ENCODE data around the gene EFCAB8.

The EFCAB8 gene

GRCh38 chr20:32887492-32887891 lies 28.8 kb downstream of the EFCAB8 start:
- no peak overlapping the region for H3K18ac ChIP-seq (ENCODE audit: low read depth in 1 of 2, low read length in 2 of 2)
- no peak overlapping the region for H2BK120ac ChIP-seq (ENCODE audit: low read depth, low read length)
- H3K36me3 ChIP-seq (ENCODE audit: control insufficient read depth in 1 of 2, insufficient read depth in 2 of 2, low read depth in 1 of 2, low read length in 2 of 2), result no peaks in the 10 kb centered on the region
- no peak overlapping the region for H3K4me2 ChIP-seq (ENCODE audit: low read length, poor library complexity, severe bottlenecking)
- no peak overlapping the region for H3K4me3 ChIP-seq (ENCODE audit: insufficient read depth in 1 of 2, low read depth in 1 of 2, low read length in 2 of 2)
- H3K23ac ChIP-seq (ENCODE audit: low read length in 2 of 2), result no peak overlapping the region
- H3K4me1 ChIP-seq (ENCODE audit: control insufficient read depth, insufficient read depth, low read depth, low read length), result no peaks in the 10 kb centered on the region
- no peaks in the 10 kb centered on the region for H3K79me1 ChIP-seq (replicated peaks; ENCODE audit: low read length, poor library complexity, severe bottlenecking)
- no peak for DNase-seq
- H2BK15ac ChIP-seq (ENCODE audit: low read depth, poor library complexity, severe bottlenecking), result no peak overlapping the region
- H2BK5ac ChIP-seq (ENCODE audit: low read depth, low read length, poor library complexity, severe bottlenecking), result no peak overlapping the region
- no peak overlapping the region for H3K4ac ChIP-seq (ENCODE audit: low read depth in 1 of 2, low read length in 2 of 2)
- no peak overlapping the region for H4K8ac ChIP-seq (ENCODE audit: low read length)
- H3K14ac ChIP-seq (ENCODE audit: low read length in 2 of 2), result no peak overlapping the region
- no peak overlapping the region for H4K91ac ChIP-seq (ENCODE audit: low read length)
- H3K27ac ChIP-seq (ENCODE audit: low read length, poor library complexity, severe bottlenecking), result no peak overlapping the region
- H3K9ac ChIP-seq (ENCODE audit: low read length), result no peak overlapping the region
- no peak overlapping the region for H2AK5ac ChIP-seq (ENCODE audit: low read length, severe bottlenecking)
- WGBS, result 83% methylated on average over 11 of the region's 11 CpGs
- H2BK12ac ChIP-seq (ENCODE audit: low read length in 2 of 2), result no peak overlapping the region
- peaks cover 0 to 3% of the 10 kb centered on the region in 2 experiments for H3K27me3 ChIP-seq (ENCODE audit: control insufficient read depth in 1 of 2, insufficient read depth in 1 of 2, low read length in 2 of 2)
- no peaks in the 10 kb centered on the region for H3K9me3 ChIP-seq (ENCODE audit: control insufficient read depth, low read length)
- H2AFZ ChIP-seq (ENCODE audit: low read depth, low read length), result no peak overlapping the region

DNA sequence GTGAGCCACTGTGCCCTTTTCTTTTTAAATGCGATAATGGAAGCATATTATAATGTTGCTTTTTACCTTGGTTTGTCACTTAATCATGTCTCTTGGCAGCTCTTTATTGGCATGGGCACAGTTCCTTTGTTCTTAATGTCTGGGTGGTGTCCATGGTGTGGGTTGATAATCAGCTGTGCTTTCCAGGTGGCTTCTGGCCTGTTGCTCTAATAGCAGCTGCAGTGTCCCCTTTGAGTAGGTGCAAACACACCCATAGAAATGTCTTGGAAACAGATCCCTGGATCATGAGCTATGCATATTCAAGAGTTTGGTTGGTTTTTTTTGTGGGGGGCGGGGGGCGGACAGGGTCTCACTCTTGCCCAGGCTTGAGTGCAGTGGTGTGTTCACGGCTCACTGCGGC lies 29.9 kb downstream of the EFCAB8 start:
- WGBS, result 97% methylated on average over 5 of the region's 5 CpGs
- DNase-seq, result no peak

DNA sequence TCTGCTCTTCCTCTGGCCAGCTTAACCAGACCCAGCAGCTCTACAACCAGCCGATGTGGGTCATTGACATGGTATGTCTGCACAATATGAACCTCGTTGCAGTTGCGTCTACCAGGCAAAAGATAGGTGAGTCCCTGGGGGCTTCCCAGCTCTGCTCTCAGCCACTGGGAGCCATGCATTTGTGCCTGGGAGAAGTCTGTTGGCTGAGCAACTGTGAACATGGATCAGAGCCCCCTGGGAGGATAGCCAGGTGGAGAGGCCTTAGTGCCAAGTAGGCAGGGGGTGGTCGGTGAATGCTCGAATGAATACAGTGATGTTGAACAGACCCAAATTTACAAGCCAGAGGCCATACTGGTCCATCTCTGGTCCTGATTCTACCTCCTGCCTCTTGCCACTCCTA lies 30.6 kb downstream of the EFCAB8 start:
- H3K4ac ChIP-seq (ENCODE audit: low read depth in 1 of 2, low read length in 2 of 2), result no peak overlapping the region
- H3K23ac ChIP-seq (ENCODE audit: low read length in 2 of 2), result no peak overlapping the region
- WGBS, result 93% methylated on average over 5 of the region's 5 CpGs
- no peak overlapping the region for H3K27ac ChIP-seq (ENCODE audit: low read length, poor library complexity, severe bottlenecking)
- H3K9me3 ChIP-seq (ENCODE audit: control insufficient read depth, low read length), result no peaks in the 10 kb centered on the region
- no peak for DNase-seq
- no peaks in the 10 kb centered on the region for H3K36me3 ChIP-seq (ENCODE audit: control insufficient read depth in 1 of 2, insufficient read depth in 2 of 2, low read depth in 1 of 2, low read length in 2 of 2)
- H3K79me1 ChIP-seq (replicated peaks; ENCODE audit: low read length, poor library complexity, severe bottlenecking), result no peaks in the 10 kb centered on the region
- no peak overlapping the region for H4K91ac ChIP-seq (ENCODE audit: low read length)
- no peak overlapping the region for H3K18ac ChIP-seq (ENCODE audit: low read depth in 1 of 2, low read length in 2 of 2)
- no peak overlapping the region for H2BK120ac ChIP-seq (ENCODE audit: low read depth, low read length)
- H2AFZ ChIP-seq (ENCODE audit: low read depth, low read length), result no peak overlapping the region
- H3K14ac ChIP-seq (ENCODE audit: low read length in 2 of 2), result no peak overlapping the region
- H2BK12ac ChIP-seq (ENCODE audit: low read length in 2 of 2), result no peak overlapping the region
- no peak overlapping the region for H4K8ac ChIP-seq (ENCODE audit: low read length)
- no peak overlapping the region for H2BK5ac ChIP-seq (ENCODE audit: low read depth, low read length, poor library complexity, severe bottlenecking)
- H3K4me1 ChIP-seq (ENCODE audit: control insufficient read depth, insufficient read depth, low read depth, low read length), result peaks cover 11% of the 10 kb centered on the region
- H3K9ac ChIP-seq (ENCODE audit: low read length), result no peak overlapping the region
- H2AK5ac ChIP-seq (ENCODE audit: low read length, severe bottlenecking), result no peak overlapping the region
- no peak overlapping the region for H3K4me3 ChIP-seq (ENCODE audit: insufficient read depth in 1 of 2, low read depth in 1 of 2, low read length in 2 of 2)
- peaks cover 0 to 3% of the 10 kb centered on the region in 2 experiments for H3K27me3 ChIP-seq (ENCODE audit: control insufficient read depth in 1 of 2, insufficient read depth in 1 of 2, low read length in 2 of 2)
- no peak overlapping the region for H2BK15ac ChIP-seq (ENCODE audit: low read depth, poor library complexity, severe bottlenecking)
- H3K4me2 ChIP-seq (ENCODE audit: low read length, poor library complexity, severe bottlenecking), result no peak overlapping the region

More for the DNA sequence above, 29.9 kb downstream of the EFCAB8 start:
- Histone ChIP-seq H3K4me1 (ENCODE audit: control insufficient read depth, insufficient read depth, low read depth, low read length) (peaks cover 5% of the 10 kb centered on the region), H3K9ac (ENCODE audit: low read length) (no peak overlapping the region), H3K9me3 (ENCODE audit: control insufficient read depth, low read length) (no peaks in the 10 kb centered on the region), H3K18ac (ENCODE audit: low read depth in 1 of 2, low read length in 2 of 2) (no peak overlapping the region), H3K79me1 (replicated peaks; ENCODE audit: low read length, poor library complexity, severe bottlenecking) (no peaks in the 10 kb centered on the region), H4K8ac (ENCODE audit: low read length) (no peak overlapping the region), H3K4me2 (ENCODE audit: low read length, poor library complexity, severe bottlenecking) (no peak overlapping the region), H2AK5ac (ENCODE audit: low read length, severe bottlenecking) (no peak overlapping the region), H4K91ac (ENCODE audit: low read length) (no peak overlapping the region), H2BK120ac (ENCODE audit: low read depth, low read length) (no peak overlapping the region), H3K23ac (ENCODE audit: low read length in 2 of 2) (no peak overlapping the region), H2BK12ac (ENCODE audit: low read length in 2 of 2) (no peak overlapping the region), H2BK15ac (ENCODE audit: low read depth, poor library complexity, severe bottlenecking) (no peak overlapping the region), H3K14ac (ENCODE audit: low read length in 2 of 2) (no peak overlapping the region), H2AFZ (ENCODE audit: low read depth, low read length) (no peak overlapping the region), H2BK5ac (ENCODE audit: low read depth, low read length, poor library complexity, severe bottlenecking) (no peak overlapping the region), H3K4me3 (ENCODE audit: insufficient read depth in 1 of 2, low read depth in 1 of 2, low read length in 2 of 2) (no peak overlapping the region), H3K27ac (ENCODE audit: low read length, poor library complexity, severe bottlenecking) (no peak overlapping the region), H3K4ac (ENCODE audit: low read depth in 1 of 2, low read length in 2 of 2) (no peak overlapping the region), H3K27me3 (ENCODE audit: control insufficient read depth in 1 of 2, insufficient read depth in 1 of 2, low read length in 2 of 2) (peaks cover 0 to 3% of the 10 kb centered on the region in 2 experiments), H3K36me3 (ENCODE audit: control insufficient read depth in 1 of 2, insufficient read depth in 2 of 2, low read depth in 1 of 2, low read length in 2 of 2) (no peaks in the 10 kb centered on the region)

GRCh38 chr20:32891491-32891890 lies 32.8 kb downstream of the EFCAB8 start:
- peaks cover 0 to 9% of the 10 kb centered on the region in 2 experiments for H3K27me3 ChIP-seq (ENCODE audit: control insufficient read depth in 1 of 2, insufficient read depth in 1 of 2, low read length in 2 of 2)
- H3K9me3 ChIP-seq (ENCODE audit: control insufficient read depth, low read length), result no peaks in the 10 kb centered on the region
- H3K9ac ChIP-seq (ENCODE audit: low read length), result no peak overlapping the region
- WGBS, result 81% methylated on average over 8 of the region's 8 CpGs
- H2BK15ac ChIP-seq (ENCODE audit: low read depth, poor library complexity, severe bottlenecking), result no peak overlapping the region
- no peak overlapping the region for H2AFZ ChIP-seq (ENCODE audit: low read depth, low read length)
- no peak overlapping the region for H3K27ac ChIP-seq (ENCODE audit: low read length, poor library complexity, severe bottlenecking)
- H3K4me1 ChIP-seq (ENCODE audit: control insufficient read depth, insufficient read depth, low read depth, low read length), result peaks cover 11% of the 10 kb centered on the region
- no peak for DNase-seq
- H2BK5ac ChIP-seq (ENCODE audit: low read depth, low read length, poor library complexity, severe bottlenecking), result no peak overlapping the region
- no peak overlapping the region for H3K23ac ChIP-seq (ENCODE audit: low read length in 2 of 2)
- H3K36me3 ChIP-seq (ENCODE audit: control insufficient read depth in 1 of 2, insufficient read depth in 2 of 2, low read depth in 1 of 2, low read length in 2 of 2), result no peaks in the 10 kb centered on the region
- H3K14ac ChIP-seq (ENCODE audit: low read length in 2 of 2), result no peak overlapping the region
- no peak overlapping the region for H4K91ac ChIP-seq (ENCODE audit: low read length)
- no peaks in the 10 kb centered on the region for H3K79me1 ChIP-seq (replicated peaks; ENCODE audit: low read length, poor library complexity, severe bottlenecking)
- no peak overlapping the region for H3K4me2 ChIP-seq (ENCODE audit: low read length, poor library complexity, severe bottlenecking)
- no peak overlapping the region for H2BK12ac ChIP-seq (ENCODE audit: low read length in 2 of 2)
- H3K4me3 ChIP-seq (ENCODE audit: insufficient read depth in 1 of 2, low read depth in 1 of 2, low read length in 2 of 2), result peak overlapping the region in 1 of 2 experiments; percentile 22
- no peak overlapping the region for H3K18ac ChIP-seq (ENCODE audit: low read depth in 1 of 2, low read length in 2 of 2)
- H2AK5ac ChIP-seq (ENCODE audit: low read length, severe bottlenecking), result no peak overlapping the region
- H4K8ac ChIP-seq (ENCODE audit: low read length), result no peak overlapping the region
- no peak overlapping the region for H2BK120ac ChIP-seq (ENCODE audit: low read depth, low read length)
- H3K4ac ChIP-seq (ENCODE audit: low read depth in 1 of 2, low read length in 2 of 2), result no peak overlapping the region
